Mucosa of stomach (tissue), 1 donor: ENCODE measurements around the gene RHOJ.

ENCODE experiments used
- H3K27me3 ChIP-seq: one replicate; pipeline ENCODE4 v1.7.0; 2013; ENCODE audit warnings: mild to moderate bottlenecking, low read length; ENCODE audit not compliant: control insufficient read depth, insufficient read depth
- H3K36me3 ChIP-seq: one replicate; pipeline ENCODE4 v1.7.0; 2013; ENCODE audit warnings: low read length; ENCODE audit not compliant: control insufficient read depth, insufficient read depth
- H3K4me1 ChIP-seq: one replicate; pipeline ENCODE4 v1.7.0; 2013; ENCODE audit warnings: mild to moderate bottlenecking, low read length; ENCODE audit not compliant: control insufficient read depth, insufficient read depth
- H3K4me3 ChIP-seq: one replicate; pipeline ENCODE4 v1.7.0; 2013; ENCODE audit warnings: low read length
- H3K9ac ChIP-seq: one replicate; pipeline ENCODE4 v1.7.0; 2013; ENCODE audit warnings: mild to moderate bottlenecking, low read length, moderate library complexity
- H3K9me3 ChIP-seq: one replicate; pipeline ENCODE4 v1.7.0; 2013; ENCODE audit warnings: mild to moderate bottlenecking, low read length, moderate library complexity; ENCODE audit not compliant: control insufficient read depth
- donor health status: Pancreatic carcinoma.

The RHOJ gene

GRCh38 chr14:63182968-63183367, 21.3 kb upstream of the RHOJ start:
- no peak overlapping the region for H3K4me3 ChIP-seq
- H3K4me1 ChIP-seq: no peaks in the 10 kb centered on the region
- no peaks in the 10 kb centered on the region for H3K9me3 ChIP-seq
- no peaks in the 10 kb centered on the region for H3K27me3 ChIP-seq
- H3K9ac ChIP-seq: no peak overlapping the region
- no peaks in the 10 kb centered on the region for H3K36me3 ChIP-seq

DNA sequence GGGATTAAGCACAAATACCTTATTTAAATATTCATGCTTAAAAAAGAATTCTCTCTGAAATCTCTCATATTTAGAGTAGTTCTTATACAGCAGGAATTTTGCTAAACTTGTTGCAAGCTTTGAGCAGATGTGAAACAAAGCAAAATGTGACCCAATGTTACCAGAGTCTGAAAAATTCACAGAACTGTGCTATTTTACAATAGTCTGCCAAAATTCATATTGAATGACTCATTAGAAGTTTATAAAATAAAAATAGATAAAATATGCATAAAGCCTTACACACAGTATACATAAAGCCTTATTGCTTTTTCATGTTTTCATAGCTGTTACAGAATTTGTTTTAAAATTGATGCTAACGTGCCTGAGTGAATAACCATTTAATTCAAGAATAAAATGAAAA, 17.8 kb upstream of the RHOJ start:
- Histone ChIP-seq H3K36me3 (no peaks in the 10 kb centered on the region), H3K4me3 (no peak overlapping the region), H3K9ac (no peak overlapping the region), H3K9me3 (no peaks in the 10 kb centered on the region), H3K4me1 (no peaks in the 10 kb centered on the region), H3K27me3 (no peaks in the 10 kb centered on the region)

- Histone ChIP-seq H3K9ac (no peak overlapping the region), H3K36me3 (no peaks in the 10 kb centered on the region), H3K4me3 (no peak overlapping the region), H3K4me1 (no peaks in the 10 kb centered on the region), H3K27me3 (no peaks in the 10 kb centered on the region), H3K9me3 (no peaks in the 10 kb centered on the region)
Measured at GRCh38 chr14:63191211-63191610, 13.0 kb upstream of the RHOJ start.

GRCh38 chr14:63192085-63192484, 12.2 kb upstream of the RHOJ start:
- Histone ChIP-seq H3K4me3 (no peak overlapping the region), H3K4me1 (no peaks in the 10 kb centered on the region), H3K9me3 (no peaks in the 10 kb centered on the region), H3K9ac (no peak overlapping the region), H3K27me3 (no peaks in the 10 kb centered on the region), H3K36me3 (no peaks in the 10 kb centered on the region)

GRCh38 chr14:63193236-63193635, 11.0 kb upstream of the RHOJ start:
- Histone ChIP-seq H3K27me3 (no peaks in the 10 kb centered on the region), H3K4me3 (no peak overlapping the region), H3K4me1 (no peaks in the 10 kb centered on the region), H3K9me3 (no peaks in the 10 kb centered on the region), H3K9ac (no peak overlapping the region), H3K36me3 (no peaks in the 10 kb centered on the region)

DNA sequence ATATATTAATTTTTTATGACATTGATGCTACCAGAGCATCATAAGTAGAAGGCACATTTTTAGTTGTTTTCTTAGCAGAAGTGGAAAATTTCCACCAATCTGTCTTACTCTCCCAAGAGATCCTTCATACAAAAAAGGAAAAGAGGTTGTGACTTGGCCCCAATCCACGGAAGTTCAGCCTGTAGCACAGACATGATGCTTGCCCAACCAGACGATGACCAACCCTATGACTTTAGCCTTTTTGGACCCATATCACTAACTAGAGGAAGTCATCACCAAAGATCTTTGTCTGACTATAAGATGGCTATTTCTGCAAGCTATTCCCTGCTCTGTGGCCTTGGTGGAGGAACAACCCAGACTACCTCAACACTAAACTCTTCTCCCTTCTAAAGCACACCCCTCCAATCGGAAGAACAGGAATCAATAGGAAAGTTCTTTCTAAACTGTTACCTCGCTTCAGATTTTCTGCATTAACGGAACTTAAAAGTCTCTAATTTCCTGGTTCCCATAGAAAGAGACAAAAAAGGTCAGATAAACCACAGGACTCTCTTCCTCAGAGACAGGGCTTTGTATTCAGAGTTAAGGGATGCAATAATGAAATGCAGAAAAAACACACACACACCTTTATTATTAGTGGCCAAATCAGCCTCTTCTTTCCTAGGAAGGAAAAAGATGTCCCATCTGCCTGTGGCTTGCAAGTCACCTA, 4.1 kb upstream of the RHOJ start:
- no peaks in the 10 kb centered on the region for H3K27me3 ChIP-seq
- H3K9me3 ChIP-seq: no peaks in the 10 kb centered on the region
- no peak overlapping the region for H3K4me3 ChIP-seq
- H3K4me1 ChIP-seq: no peaks in the 10 kb centered on the region
- no peak overlapping the region for H3K9ac ChIP-seq
- no peaks in the 10 kb centered on the region for H3K36me3 ChIP-seq

DNA sequence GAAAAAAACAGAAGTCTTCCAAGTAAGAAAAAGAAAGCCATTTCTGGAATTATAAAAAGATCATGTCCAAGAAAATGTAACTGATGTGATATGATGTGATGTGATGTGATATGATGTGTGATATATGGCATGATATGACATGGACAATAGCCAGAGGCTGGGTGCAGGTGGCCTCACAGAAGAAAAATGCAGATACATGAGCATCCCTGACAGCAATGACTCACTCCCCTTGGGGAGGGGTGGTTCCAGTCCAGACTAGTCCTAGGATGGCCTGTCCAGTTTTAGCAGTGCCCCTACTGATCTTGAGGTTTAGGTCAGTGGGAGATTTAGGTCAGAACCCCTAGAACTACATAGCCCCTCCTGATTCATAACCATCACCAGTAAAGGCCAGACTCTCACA, 3.5 kb upstream of the RHOJ start:
- Histone ChIP-seq H3K27me3 (no peaks in the 10 kb centered on the region), H3K4me3 (no peak overlapping the region), H3K36me3 (no peaks in the 10 kb centered on the region), H3K4me1 (no peaks in the 10 kb centered on the region), H3K9ac (no peak overlapping the region), H3K9me3 (no peaks in the 10 kb centered on the region)

- H3K4me1 ChIP-seq: no peaks in the 10 kb centered on the region
- no peaks in the 10 kb centered on the region for H3K27me3 ChIP-seq
- H3K36me3 ChIP-seq: no peaks in the 10 kb centered on the region
- H3K9me3 ChIP-seq: no peaks in the 10 kb centered on the region
- no peak overlapping the region for H3K9ac ChIP-seq
- H3K4me3 ChIP-seq: no peak overlapping the region
Measured at GRCh38 chr14:63203015-63203414, 1.2 kb upstream of the RHOJ start.

GRCh38 chr14:63203618-63204406, 431 bp upstream of the RHOJ start:
- Histone ChIP-seq H3K4me1 (no peaks in the 10 kb centered on the region), H3K36me3 (no peaks in the 10 kb centered on the region), H3K27me3 (no peaks in the 10 kb centered on the region), H3K9ac (peak overlapping the region; percentile 64), H3K4me3 (no peak overlapping the region), H3K9me3 (no peaks in the 10 kb centered on the region)

DNA sequence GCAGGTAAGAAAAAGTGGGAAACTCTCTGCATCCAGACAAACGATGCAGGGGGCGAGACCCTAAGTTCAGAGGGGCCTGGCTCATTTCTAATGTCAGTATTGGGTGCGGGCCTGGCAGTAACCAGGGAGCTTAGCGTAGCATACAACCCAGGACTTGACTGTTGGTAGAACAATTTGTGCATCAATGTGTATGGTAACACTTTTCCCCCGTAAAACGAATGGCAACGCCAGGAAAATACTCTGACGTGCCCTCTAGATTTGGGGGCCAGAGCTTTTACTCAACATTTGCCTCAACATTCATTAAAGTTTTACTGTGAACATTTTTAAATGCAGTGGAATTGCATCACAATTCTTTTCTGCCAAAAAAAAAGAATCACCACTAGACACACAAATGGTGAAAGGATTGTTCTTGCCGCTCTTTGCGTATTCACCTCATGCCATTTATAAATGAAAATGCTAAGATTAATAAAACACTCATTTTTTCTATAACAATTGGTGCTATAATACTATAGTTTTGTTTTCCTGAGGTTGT, 867 bp downstream of the RHOJ start:
- Histone ChIP-seq H3K27me3 (no peaks in the 10 kb centered on the region), H3K4me3 (no peak overlapping the region), H3K4me1 (no peaks in the 10 kb centered on the region), H3K9me3 (no peaks in the 10 kb centered on the region), H3K36me3 (no peaks in the 10 kb centered on the region), H3K9ac (peak overlapping the region; percentile 64)

GRCh38 chr14:63205866-63206265, 1.6 kb downstream of the RHOJ start:
- no peaks in the 10 kb centered on the region for H3K27me3 ChIP-seq
- H3K9ac ChIP-seq: no peak overlapping the region
- H3K4me1 ChIP-seq: no peaks in the 10 kb centered on the region
- no peaks in the 10 kb centered on the region for H3K36me3 ChIP-seq
- H3K9me3 ChIP-seq: no peaks in the 10 kb centered on the region
- no peak overlapping the region for H3K4me3 ChIP-seq

DNA sequence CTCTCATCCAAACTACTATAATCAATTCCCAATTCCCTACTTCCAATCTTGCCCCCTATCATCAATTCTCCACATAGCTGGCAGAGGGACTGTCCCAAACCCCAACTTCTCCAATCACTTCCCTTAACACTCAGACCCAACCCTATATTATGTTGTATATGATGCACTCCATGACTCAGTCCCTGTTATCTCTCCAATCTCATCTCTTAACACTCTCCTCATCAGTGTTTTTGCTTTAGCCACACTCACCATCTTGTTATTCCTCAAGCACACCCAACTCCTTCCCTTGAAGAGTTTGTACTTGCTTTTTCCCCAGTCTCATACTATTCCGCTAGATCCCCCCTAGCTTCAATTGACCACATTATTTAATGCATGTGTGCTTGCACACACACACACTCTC, 4.9 kb downstream of the RHOJ start:
- Histone ChIP-seq H3K9me3 (no peaks in the 10 kb centered on the region), H3K9ac (no peak overlapping the region), H3K4me1 (no peaks in the 10 kb centered on the region)

More for the DNA sequence above, 4.9 kb downstream of the RHOJ start:
- H3K36me3 ChIP-seq: no peaks in the 10 kb centered on the region
- H3K4me3 ChIP-seq: no peak overlapping the region
- H3K27me3 ChIP-seq: no peaks in the 10 kb centered on the region
